ENCODE results near the gene TMEM187. TPM values are rescaled to one million over a fixed set of nuclear protein-coding genes. Genes with fewer than 3 reads are reported as not detected.

The TMEM187 gene
- total RNA-seq, 1 experiment from 2014 or later: 4.8 TPM

DNA sequence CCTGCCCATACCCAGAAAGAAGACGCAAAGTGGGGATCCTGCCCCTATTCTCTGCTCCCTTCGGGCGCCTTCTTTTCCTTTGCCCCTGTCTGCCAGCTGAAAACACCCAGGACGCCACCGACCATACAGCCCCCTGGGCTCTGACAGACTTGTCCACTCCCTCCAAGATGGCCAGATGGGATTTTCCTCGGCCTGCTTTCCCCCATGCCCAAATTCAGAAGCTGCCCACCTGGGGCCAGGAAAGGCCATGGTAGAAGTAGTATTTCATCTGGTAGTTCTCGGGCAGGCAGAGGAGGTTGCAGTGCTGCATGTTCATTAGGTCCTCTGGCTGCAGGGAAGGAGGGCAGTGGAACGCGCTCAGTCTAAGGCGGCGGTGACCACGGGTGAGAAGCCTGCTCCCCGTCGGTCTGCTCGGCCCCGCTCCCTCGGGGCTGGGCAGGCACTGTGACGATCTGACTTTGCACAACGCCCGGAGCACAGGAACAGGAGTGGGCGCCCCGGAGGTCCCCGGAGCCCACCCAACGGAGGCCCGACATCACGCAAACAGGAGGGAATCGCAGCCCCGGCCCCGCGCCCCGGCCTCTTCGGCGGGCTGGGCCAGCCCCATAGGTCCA, 38.3 kb upstream of the TMEM187 start:
- DNase-seq (ENCODE audit: low read depth): no peak

DNA sequence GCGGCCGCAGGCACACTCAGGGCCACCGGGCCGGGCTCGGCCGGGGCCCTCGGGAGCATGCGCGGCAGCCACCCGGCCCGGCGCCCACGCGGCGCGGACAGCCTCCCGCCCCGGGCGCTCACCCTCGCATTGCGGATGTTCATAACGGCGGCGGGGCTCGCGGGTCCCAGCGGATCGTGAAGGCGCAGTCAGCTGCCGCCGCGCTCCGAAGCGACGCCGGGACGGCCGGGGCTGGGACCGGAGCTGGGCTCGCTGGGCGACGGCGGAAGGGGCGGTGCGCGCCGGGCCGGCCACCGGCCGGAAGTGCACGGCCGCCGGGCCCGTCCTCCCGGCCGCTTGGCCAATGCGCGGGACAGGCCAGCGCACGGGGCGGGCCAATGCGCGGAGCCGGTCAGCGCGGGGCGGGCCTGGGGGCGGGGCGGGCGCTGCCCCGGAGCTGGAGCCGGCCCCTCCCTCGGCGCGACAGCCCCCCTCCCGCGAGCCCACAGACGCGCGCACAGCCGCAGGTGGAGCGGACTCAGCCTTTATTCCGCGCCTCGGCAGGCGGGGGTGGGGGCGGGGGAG, 37.7 kb upstream of the TMEM187 start, which contains the start of gene NAA10:
Gene NAA10, minus strand, starts transcription at position 276 of the 564 bp plus-strand sequence. Its CDS starts 133 bp downstream, at position 143.
- peak; percentile 46 for DNase-seq (ENCODE audit: low read depth)

DNA sequence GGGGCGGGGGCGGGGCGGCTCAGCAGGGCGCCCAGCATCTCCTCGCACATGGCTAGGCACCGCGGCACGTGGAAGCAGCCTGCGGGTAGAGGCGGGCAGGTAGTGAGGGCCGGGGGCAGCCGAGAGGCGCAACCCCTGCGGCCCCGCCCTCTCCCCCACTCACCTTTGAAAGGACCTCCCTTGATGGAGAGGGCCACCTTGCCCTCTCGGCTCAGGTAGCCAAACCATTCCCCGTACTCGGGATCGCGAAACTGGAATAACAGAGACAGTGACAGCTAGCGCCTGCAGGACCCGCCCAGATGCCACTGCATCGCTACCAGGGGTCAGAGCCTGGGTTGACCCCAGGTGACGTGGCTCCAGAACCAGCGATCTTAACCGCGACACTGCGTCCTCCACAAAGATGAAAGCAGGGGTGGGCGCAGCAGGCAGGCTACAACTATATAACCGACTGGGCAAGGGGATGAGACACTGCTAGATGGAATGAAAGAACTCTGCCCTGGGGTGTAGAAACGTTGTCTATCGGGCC, 37.2 kb upstream of the TMEM187 start:
- no peak for DNase-seq (ENCODE audit: low read depth)

DNA sequence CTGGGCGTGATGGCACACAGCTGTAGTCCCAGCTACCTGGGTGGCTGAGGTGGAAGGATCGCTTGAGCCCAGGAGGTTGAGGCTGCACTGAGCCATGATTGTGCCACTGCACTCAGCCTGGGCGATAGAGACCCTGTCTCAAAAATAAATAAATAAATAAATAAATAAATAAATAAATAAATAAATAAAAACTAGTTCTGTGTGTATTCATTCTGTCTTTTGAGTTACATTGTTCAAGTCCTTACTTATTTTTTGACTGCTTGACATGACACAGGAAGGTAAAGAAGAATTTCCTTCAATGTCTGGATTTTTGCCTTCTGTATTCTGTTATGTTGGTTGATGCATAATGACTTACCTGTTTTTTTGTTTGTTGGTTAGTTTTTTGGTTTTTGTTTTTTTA, 35.5 kb upstream of the TMEM187 start:
- DNase-seq (ENCODE audit: low read depth): no peak

DNA sequence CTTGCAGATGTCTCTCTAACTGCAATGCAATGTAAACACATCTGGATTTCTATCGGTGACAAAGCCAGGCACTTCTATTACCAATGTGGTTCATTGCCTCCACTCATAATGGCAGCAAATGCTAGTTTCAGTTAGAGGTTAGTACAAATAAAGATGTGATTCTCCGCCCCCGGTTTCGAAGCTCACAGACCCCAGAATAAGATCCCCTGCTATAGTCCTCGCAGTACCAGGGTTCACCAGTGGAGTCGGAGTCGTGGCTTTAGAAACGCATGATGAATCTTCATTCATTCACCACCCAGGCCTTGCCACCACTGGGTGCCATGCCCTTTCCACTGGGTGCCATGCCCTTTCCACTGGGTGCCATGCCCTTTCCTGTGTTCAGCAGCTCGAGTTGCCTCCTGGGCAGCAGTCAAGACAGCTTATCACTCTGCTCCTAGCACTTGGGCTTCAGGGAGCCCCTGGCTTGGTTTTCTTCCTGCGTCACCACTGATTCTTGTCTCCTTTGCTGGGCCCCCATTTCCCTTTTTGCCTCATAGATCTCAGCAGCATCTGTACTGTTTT, 34.2 kb upstream of the TMEM187 start:
- no peak for DNase-seq (ENCODE audit: low read depth)

DNA sequence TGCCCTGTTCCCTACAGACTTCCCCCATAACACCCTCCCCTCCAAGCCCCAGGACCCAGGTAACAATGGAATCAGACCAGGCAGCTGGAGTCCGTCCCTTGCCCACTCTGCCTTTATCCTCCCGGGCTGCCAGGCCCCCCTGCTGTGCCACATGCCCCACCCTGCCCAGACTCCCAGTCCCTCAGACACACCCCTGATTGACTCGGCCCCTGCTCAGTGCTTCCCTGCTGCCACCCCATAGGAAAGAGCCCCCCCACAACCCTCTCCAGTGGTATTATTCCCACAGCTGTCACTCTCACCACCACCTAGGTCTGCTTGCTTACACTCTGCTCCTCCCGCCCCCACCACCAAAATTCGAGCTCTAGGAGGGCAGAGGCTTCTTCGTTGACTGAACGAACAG, 33.0 kb upstream of the TMEM187 start:
- DNase-seq (ENCODE audit: low read depth): no peak

DNA sequence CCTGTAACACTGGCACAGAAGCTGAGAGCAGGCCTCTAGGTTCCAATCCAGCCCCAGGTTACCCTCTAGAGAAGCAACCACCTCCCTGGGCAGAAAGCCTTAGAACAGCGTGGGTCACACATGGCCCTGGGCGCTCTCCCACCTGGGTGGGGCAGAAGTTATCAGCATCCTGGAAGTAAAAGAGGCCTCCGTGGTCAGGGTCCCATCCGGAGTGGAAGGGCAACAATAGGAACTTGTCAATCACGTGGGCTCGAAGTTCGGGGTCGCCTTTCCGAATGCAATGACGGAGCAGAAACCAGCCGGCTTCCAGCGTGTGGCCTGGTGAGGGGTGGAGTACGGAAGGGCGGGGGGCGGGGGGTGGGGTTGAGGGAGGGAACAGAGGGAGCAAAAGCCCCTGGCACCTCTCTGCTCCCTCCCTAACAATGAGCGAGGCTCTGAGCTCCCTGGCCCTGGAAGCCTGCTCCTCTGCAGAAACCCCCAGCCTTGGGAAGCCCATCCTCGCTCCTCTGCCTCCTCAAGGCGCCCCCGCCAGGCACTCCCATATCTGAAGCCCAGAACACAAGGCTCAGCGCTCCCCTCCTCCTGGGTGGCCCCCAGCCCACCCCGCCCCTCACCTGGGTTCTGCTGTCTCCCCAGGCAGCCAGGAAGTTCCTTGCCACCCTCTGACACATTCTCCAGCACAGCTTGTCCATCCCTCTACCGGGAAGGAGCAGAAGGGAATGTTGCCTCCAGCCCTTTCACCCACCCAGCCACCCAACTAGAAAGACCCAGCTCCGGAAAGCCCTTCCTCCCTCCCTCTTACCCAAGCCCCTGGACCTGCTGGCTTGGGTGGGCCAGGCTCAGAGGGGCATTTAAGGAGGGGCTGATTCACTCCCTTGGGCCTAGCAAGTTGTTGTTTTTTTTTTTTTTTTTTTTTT, 31.0 kb upstream of the TMEM187 start:
- no peak for DNase-seq (ENCODE audit: low read depth)

DNA sequence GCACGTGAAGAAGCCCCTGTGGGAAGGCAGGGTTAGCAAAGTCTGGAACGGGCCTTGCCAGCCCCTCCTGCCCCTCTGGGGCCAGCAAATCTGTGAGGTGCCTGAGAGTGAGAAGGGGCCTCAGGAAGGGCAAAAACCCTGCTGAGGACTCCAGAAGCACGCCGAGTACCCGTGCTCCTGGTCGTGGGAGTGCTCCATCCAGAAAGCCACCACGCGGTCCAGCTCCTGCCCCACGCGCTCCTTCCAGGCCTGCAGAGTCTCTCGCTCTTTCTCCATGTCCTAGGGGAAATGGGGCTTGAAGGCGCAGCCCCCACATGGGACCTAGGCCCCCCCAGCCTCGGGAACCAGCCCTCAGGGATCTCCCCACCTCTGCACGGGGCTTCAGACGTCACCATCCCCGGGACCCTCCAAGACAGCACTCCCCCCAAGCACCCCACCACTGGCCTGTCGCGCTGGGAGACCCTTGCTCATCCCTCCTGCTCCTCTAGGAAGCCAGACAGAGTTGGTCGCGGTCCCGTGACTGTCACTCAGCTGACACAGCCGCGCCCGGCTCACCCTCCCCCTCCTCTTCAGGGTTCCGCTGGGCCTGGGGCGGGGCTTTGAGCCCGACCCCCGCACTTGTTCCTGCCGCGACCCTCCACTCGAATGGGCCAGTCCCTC, 28.3 kb upstream of the TMEM187 start, which contains the start of gene RENBP:
Gene RENBP, minus strand, starts transcription at position 504 of the 660 bp plus-strand sequence. Its CDS starts 33 bp downstream, at position 471.
- DNase-seq (ENCODE audit: low read depth): no peak

DNA sequence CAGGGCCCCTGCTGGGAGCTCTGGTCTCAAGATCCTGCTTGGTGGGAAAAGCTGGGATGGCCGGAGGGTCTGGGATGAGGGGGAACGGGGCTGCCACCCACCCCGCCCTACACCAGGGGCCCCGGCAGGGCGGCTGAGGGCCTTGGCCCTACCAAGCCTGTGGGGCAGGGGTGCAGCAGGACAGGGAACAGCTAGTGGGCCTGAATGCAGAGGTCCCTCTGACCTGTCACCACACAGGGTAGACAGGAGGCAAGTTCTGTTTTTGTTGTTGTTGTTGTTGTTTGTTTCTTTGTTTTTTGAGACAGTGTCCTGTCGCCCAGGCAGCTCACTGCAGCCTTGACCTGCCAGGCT, 27.8 kb upstream of the TMEM187 start:
- DNase-seq (ENCODE audit: low read depth): no peak

DNA sequence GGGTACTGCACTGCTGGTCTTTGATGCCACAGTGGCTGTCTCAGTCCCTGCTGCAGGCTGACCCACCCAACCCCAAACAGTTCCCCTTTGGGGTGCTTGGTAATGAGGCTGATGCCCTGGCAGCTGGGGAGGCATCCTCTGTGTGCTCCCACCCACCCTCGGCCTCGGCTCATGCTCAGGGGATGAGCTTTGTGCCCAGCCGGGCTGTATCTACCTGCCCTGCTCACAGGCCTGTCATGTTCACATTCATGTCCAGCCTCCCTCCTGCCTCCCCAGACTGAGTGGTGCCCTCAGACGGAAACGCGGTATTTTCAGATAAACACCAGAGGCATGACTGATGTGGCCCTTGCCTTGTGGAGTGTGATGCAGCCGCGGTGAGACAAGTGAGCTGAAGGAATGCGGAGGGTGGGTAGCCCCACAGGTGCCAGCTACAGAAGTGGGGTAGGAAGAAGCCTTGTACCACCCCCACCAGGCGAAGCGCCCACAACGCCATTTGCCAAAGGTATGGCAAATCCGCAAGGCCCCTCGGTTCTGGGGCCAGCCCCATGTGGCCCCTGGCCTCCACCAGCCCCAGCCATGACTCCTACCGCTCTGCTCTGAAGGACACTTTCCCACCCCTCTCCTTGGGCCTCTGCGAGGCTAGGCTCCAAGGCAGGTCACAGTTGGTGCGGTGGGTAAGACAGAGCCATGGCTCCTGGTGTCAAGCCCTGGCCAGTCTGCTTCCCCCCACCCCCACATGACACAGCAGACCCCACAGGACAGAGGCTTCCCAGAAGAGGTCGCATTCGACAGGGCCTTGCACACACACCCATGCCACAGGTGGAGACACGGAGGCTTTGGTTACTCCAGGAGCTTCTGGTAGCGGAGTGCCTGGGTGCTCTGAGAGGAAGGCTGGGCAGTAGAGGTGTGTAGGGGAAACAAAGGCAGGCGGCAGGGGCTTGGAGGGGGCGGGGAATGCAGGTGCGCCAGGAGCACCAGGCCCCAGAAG, 26.3 kb upstream of the TMEM187 start:
- no peak for DNase-seq (ENCODE audit: low read depth)

DNA sequence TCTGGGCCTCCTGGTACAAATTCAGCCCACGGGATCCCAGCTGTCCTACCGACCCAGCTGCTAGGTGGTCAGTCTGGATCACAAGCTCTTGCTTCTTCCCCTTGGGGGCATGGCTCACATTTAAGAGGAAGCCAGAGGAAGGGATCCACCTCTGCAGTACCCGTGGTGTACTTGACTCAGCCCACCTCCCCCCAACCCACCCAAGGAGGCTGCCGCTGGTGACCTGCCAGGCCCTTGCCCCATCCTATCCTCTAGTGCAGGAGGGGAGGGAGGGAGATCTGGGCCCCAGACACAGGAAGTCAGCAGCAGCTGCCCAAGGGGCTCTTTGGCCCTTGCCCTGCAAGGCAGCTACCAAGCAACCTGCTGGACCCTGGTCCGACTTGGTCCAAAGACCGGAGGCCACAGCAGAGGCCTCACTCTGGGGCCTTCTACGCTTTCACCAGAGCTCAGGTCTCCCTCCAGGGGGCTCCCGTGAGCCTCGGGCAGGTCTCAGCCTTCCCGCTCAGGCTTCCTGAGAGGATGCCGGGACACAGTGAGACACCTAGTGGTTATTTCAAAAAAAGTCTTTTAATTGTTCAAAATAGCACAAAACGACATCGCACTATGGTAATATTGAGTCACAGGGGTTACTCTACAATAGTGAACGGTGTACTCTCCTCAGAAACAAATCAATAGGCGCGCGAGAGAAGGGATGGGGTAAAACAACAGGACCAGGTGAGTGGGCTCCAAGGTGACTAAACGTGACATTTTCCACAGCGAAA, 25.4 kb upstream of the TMEM187 start:
- DNase-seq (ENCODE audit: low read depth): peak; percentile 64

DNA sequence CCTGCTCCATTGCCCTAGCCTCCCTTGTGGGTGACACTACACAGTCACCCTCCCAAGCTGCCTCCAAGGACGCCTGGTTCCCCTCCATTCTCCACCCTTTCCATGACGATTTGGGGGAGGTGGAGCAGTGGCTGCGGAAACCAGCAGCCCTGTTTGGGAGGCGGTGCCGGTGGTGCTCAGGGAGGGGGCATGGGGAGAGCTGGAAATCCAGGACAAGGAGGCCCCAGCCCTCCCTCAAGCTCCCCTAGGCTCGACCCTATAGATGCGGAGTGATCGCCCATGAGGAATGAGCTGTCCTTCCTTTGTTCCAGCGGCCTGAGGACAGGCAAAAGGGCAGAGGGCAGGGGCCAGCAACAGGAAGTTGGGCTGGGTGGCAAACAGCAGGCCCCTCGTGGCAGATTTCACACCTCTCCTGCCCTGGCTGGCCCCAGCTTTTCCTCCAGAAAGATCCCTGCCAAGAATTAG, 24.5 kb upstream of the TMEM187 start:
- no peak for DNase-seq (ENCODE audit: low read depth)

DNA sequence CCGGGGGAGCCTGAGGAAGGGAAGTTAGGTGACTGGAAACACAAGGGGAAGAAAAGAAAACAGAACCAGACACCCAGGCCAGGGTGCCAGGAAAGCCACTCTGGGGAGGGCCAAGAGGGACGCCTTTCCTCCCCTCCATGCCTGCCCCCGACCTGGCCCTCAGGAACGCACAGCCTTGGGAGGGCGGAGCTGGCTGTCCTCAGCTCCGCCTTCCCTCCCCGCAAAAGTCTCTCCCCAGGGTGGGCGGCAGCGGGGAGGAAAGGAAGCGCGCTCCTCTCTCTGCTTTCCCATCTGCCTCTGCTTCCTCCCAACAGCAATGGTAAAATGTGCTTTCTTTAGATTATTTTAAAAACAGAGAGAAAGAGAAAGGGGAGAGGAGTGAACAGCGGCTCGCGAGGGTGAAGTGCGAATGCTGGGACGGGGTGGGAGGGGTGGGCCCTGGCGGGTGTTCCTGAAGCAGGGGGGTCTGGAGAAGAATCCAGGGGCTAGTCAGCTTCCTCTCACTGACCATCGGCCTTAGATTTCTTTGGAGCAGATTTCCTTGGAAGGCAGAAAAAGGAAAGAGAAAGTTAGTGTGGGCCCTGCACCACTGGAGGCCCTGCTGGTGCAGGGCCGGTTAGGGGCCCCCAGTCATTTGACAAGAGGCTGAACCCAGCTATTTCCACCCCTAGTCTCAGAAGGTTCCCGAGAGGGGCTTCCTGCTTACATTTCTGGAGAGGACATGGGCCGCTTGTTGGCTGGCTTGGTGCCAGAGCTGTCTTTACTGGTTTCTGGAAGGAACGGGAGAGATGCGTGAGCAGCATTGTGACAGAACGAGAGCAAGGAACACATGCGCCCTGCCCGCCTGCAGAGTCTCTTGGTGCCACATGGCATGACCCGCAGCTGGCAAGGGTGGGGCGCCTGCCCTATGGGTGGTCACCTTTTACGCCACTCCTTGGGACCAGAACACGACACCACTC, 23.4 kb upstream of the TMEM187 start:
- no peak for DNase-seq (ENCODE audit: low read depth)

DNA sequence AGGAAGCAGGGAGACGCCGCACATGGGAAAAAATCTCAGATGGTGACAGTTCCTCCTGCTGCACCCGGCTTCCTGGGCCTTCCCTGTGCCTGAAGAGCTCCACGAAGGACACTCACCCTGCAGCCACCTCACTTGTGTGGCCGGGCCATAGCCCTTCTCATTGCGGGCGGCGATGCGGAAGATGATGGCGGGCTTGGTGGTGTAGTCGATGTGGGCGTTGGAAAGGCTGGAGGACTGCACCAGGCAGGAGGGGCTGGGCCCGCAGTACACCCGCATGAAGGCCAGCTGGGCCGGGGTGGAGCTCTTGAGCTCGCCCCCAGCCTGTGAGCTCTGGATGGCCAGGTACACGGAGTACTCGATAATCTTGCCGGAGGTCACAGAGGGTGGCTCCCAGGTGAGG, 22.4 kb upstream of the TMEM187 start:
- no peak for DNase-seq (ENCODE audit: low read depth)

DNA sequence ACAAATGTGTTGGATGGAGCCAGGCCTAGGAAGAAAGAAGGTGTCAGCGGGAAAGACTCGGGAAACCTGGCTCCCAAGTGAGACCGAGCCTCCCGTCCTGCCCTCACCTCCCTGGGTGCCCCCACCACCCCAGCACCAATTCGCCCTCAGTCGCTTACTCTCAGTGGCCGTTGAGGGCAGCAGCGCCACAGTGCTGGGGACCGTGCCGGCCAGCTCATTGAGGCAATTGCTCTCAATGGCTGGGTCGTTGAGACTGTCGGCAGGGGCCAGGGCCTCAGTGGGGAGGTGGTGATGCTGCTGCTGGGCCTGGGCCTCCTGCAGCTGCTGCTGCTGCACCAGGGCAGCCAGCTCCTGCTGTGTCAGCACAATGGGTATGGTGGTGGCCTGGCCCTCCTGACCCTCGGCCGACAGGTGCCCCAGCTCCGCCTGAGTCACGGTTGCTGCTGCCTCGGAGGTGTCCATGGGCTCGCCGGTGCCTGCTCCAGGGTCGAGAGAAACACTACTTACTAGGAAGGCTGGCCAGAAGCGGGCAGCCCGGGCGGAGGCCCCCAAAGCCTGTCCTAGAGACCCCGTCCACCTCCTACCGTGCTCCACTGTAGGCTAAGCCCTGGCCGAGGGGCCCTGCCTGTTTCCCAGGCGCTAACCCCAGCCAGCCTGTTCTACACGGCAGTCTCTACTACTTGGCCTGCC, 20.7 kb upstream of the TMEM187 start:
- DNase-seq (ENCODE audit: low read depth): no peak

DNA sequence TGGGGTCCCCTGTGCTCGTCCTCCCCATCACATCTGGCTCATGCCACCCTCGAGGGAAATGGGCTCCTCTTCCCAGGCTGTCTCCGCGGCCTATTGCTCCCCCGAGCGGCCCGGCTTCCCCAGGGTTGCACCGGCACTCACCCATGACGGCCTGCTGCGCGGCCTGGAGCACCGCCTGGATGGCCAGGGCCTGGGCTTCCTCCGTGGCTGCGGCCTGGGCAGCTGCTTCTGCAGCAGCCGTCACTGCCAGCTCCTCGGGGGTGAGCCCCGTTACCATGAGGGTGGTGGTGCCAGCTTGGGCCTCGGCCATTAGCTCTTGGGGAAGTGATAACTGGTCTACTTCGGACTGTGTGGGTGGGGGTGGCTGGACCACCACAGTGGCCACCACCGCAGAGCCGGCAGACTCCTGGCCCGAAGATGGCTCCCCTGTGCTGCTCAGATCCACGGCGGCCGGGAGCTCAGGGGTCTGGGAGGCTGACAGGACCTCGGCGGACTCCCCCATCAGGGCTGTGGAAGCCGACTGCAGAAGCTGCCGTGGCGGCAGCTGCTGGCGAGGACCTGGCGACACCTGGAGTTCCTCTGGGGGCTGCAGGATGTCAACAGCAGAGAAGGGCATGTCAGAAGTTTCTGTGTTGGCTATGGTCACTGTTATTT, 20.1 kb upstream of the TMEM187 start:
- no peak for DNase-seq (ENCODE audit: low read depth)

DNA sequence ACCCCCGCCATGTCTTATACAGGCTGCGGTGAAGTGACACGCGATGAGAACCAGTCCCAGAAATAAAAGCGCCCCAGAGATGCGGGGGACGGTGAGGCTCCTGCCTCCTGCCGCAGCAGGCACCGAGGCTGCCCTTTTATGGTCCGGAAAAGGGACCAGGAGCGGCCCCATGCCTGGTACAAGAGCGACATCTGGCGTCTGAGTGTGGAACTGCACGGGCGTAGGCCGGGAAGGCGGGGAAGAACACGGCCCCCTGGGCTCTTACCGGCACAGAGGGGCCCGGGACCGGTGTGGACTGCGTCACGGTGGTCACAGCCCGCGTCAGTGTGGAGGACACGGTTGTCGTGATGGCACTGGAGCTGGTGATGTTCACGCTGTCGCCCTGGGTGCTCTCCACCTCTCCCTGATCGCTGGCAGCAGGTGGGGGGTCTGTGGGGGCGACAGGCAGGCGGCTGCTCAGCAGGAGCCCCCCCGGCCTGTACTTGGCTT, 19.2 kb upstream of the TMEM187 start:
- peak; percentile 57 for DNase-seq (ENCODE audit: low read depth)
